Measurements from ENCODE around the gene MRPL36. TPM values are rescaled to one million over a fixed set of nuclear protein-coding genes. Genes with fewer than 3 reads are reported as not detected.

The MRPL36 gene
- total and polyA plus RNA-seq, 9 of the 15 experiments (the other 6 are each of a cell fraction or from before 2014, with no cell fraction given): 78.3 to 557 (median 124) TPM

DNA sequence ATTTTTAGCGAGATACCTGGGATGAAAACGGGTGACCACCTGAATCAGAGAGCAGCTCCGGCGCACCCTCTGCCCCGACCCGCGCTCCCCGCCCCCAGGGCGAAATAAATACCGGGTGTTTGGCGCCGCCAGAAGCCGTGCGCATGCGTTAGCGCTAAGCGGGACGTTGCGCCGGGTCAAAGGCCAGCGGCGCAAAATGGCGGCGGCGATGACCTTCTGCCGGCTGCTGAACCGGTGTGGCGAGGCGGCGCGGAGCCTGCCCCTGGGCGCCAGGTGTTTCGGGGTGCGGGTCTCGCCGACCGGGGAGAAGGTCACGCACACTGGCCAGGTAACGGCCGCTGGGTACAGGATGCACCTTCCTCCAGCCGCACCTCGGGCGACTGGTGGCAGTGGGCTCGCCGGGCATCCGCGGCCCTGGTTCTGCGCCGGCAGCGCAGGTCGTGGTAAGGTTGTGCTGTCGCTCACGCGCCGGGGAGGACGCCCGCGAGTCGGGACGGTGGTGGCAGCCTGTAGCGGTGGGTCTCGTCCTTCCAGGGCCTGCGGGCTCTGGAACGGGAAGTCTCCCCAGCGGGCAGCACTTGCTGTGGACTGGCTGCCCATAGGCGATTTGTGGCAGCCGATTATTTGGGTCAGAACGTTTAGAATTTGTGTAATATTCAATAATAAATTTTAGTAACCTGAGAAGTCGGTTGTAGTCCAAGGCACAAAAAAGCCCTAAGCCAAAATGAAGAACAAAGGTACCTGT lies 1.8 kb upstream of the MRPL36 start, which contains the start of gene NDUFS6 (continued):
- no peak for TF ChIP-seq ILK (tag; IDR thresholded peaks at IDR 0.05; ENCODE audit: borderline replicate concordance, low read depth)
- peak; percentile 88 for TF ChIP-seq PHF20 (IDR thresholded peaks at IDR 0.05; ENCODE audit: partially characterized antibody)
- TF ChIP-seq, protein P1, sequence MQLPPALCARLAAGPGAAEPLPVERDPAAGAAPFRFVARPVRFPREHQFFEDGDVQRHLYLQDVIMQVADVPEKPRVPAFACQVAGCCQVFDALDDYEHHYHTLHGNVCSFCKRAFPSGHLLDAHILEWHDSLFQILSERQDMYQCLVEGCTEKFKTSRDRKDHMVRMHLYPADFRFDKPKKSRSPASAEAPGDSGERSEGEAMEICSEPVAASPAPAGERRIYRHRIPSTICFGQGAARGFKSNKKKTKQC (CRISPR knock-in tag; IDR thresholded peaks at IDR 0.05): peak; percentile 56; the same call in 1 of the 2 replicates
- no peak for TF ChIP-seq RBM25 (IDR thresholded peaks at IDR 0.05; ENCODE audit: low read depth, low read length, severe bottlenecking)
- TF ChIP-seq, protein P2, sequence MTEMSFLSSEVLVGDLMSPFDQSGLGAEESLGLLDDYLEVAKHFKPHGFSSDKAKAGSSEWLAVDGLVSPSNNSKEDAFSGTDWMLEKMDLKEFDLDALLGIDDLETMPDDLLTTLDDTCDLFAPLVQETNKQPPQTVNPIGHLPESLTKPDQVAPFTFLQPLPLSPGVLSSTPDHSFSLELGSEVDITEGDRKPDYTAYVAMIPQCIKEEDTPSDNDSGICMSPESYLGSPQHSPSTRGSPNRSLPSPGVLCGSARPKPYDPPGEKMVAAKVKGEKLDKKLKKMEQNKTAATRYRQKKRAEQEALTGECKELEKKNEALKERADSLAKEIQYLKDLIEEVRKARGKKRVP (CRISPR knock-in tag; IDR thresholded peaks at IDR 0.05): 0 out of 2 replicates have a peak, but pooled peaks have one; percentile 2
- no peak for TF ChIP-seq SRSF7 (optimal IDR thresholded peaks at IDR 0.05; ENCODE audit: low read depth, low read length)
- peak; percentile 74 for TF ChIP-seq GTF2E2 (tag; IDR thresholded peaks at IDR 0.05)
- no peak for TF ChIP-seq SMARCA4 (IDR thresholded peaks at IDR 0.05)
- TF ChIP-seq SIN3B (IDR thresholded peaks at IDR 0.05; ENCODE audit: low read depth): peak; percentile 94
- no peak for TF ChIP-seq IFI16 (CRISPR knock-in tag; IDR thresholded peaks at IDR 0.05)
- no peak for TF ChIP-seq SRF (CRISPR knock-in tag; IDR thresholded peaks at IDR 0.05)
- TF ChIP-seq PTTG1 (tag; IDR thresholded peaks at IDR 0.05; ENCODE audit: low read depth): no peak
- TF ChIP-seq CBFA2T3 (IDR thresholded peaks at IDR 0.05): no peak
- peak; percentile 75; the same call in 1 of the 2 replicates for TF ChIP-seq POLR2AphosphoS5 (IDR thresholded peaks at IDR 0.05; ENCODE audit: control insufficient read depth, insufficient read depth, low read depth, low read length)
- TF ChIP-seq NR3C1 (CRISPR knock-in tag; IDR thresholded peaks at IDR 0.05): no peak
- TF ChIP-seq RB1 (IDR thresholded peaks at IDR 0.05; ENCODE audit: low read depth): peak; percentile 73
- TF ChIP-seq, protein P3, sequence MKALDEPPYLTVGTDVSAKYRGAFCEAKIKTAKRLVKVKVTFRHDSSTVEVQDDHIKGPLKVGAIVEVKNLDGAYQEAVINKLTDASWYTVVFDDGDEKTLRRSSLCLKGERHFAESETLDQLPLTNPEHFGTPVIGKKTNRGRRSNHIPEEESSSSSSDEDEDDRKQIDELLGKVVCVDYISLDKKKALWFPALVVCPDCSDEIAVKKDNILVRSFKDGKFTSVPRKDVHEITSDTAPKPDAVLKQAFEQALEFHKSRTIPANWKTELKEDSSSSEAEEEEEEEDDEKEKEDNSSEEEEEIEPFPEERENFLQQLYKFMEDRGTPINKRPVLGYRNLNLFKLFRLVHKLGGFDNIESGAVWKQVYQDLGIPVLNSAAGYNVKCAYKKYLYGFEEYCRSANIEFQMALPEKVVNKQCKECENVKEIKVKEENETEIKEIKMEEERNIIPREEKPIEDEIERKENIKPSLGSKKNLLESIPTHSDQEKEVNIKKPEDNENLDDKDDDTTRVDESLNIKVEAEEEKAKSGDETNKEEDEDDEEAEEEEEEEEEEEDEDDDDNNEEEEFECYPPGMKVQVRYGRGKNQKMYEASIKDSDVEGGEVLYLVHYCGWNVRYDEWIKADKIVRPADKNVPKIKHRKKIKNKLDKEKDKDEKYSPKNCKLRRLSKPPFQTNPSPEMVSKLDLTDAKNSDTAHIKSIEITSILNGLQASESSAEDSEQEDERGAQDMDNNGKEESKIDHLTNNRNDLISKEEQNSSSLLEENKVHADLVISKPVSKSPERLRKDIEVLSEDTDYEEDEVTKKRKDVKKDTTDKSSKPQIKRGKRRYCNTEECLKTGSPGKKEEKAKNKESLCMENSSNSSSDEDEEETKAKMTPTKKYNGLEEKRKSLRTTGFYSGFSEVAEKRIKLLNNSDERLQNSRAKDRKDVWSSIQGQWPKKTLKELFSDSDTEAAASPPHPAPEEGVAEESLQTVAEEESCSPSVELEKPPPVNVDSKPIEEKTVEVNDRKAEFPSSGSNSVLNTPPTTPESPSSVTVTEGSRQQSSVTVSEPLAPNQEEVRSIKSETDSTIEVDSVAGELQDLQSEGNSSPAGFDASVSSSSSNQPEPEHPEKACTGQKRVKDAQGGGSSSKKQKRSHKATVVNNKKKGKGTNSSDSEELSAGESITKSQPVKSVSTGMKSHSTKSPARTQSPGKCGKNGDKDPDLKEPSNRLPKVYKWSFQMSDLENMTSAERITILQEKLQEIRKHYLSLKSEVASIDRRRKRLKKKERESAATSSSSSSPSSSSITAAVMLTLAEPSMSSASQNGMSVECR (CRISPR knock-in tag; IDR thresholded peaks at IDR 0.05): peak; percentile 69
- TF ChIP-seq TAF1 (IDR thresholded peaks at IDR 0.05; ENCODE audit: control insufficient read depth, extremely low read depth, insufficient read depth, low read length, severe bottlenecking): peak; percentile 94
- TF ChIP-seq, protein P4, sequence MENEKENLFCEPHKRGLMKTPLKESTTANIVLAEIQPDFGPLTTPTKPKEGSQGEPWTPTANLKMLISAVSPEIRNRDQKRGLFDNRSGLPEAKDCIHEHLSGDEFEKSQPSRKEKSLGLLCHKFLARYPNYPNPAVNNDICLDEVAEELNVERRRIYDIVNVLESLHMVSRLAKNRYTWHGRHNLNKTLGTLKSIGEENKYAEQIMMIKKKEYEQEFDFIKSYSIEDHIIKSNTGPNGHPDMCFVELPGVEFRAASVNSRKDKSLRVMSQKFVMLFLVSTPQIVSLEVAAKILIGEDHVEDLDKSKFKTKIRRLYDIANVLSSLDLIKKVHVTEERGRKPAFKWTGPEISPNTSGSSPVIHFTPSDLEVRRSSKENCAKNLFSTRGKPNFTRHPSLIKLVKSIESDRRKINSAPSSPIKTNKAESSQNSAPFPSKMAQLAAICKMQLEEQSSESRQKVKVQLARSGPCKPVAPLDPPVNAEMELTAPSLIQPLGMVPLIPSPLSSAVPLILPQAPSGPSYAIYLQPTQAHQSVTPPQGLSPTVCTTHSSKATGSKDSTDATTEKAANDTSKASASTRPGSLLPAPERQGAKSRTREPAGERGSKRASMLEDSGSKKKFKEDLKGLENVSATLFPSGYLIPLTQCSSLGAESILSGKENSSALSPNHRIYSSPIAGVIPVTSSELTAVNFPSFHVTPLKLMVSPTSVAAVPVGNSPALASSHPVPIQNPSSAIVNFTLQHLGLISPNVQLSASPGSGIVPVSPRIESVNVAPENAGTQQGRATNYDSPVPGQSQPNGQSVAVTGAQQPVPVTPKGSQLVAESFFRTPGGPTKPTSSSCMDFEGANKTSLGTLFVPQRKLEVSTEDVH (IDR thresholded peaks at IDR 0.05; ENCODE audit: low read depth, partially characterized antibody): no peak

Data from K562 (cell line).